B cell (primary cell): ENCODE results near the gene KPNB1.

Source experiments
- CTCF ChIP-seq: fragments of 200-600 bp; IDR thresholded peaks from one replicate; pipeline ENCODE4 v1.8.0; 2022; ENCODE audit warnings: antibody characterized with exemption, mild to moderate bottlenecking
- EZH2 ChIP-seq: IDR thresholded peaks from 2 replicates; pipeline ENCODE4 v1.6.1; 2012; ENCODE audit warnings: borderline replicate concordance, low read depth, mild to moderate bottlenecking, moderate library complexity, low read length; ENCODE audit not compliant: insufficient read depth, poor library complexity, severe bottlenecking

- TF ChIP-seq CTCF (no peak), EZH2 (no peak)
Observed at GRCh38 chr17:47713980-47714700, 64.4 kb downstream of the KPNB1 start.
